OCI-LY3 (cell line): Measurements from ENCODE around the gene SNX27.

Source experiments
- CTCF ChIP-seq: fragments of 200-600, 300-600 bp; sonication (generic); IDR thresholded peaks from 2 replicates; pipeline ENCODE4 v1.5.1; 2014; ENCODE audit warnings: antibody characterized with exemption, low read length, low read depth
- EZH2phosphoT487 ChIP-seq: fragments of 200-600 bp; shearing (Covaris generic); IDR thresholded peaks from 2 replicates; pipeline ENCODE4 v1.6.1; 2018; ENCODE audit warnings: antibody characterized with exemption, mixed run types, low read depth

- TF ChIP-seq CTCF (peak; percentile 99), EZH2phosphoT487 (no peak)
Observed at GRCh38 chr1:151594143-151594625, 17.7 kb upstream of the SNX27 start.
